G401.6 (cell line): ENCODE measurements around the gene ASAP3.

Source experiments
- FAIRE-seq: peaks from 2 replicates; lab custom pipeline; 2012; peaks lifted over from hg19 to GRCh38; lab: Jason Lieb, UNC

Gene ASAP3

DNA sequence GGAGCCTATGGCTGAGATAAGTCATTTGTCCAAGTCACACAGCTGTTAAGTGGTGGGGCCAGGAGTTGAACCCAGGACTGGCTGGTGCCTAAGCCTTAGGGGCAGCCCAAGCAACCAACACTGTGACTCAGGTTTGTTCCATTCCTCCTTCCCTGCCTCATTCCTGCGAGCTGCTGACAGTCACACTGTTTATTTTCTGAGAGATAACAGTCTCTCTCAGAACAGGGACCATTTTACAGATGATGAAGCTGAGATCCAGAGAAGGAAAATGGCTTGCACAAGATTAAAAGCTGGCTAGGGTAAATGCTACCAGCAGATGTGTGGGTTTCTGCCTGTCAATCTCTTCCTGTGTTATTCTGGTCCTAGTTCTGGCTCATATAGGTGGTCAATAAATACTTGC is 35.1 kb downstream of the ASAP3 start:
- FAIRE-seq = no peak

GRCh38 chr1:23446661-23447310 is 37.2 kb downstream of the ASAP3 start:
- no peak for FAIRE-seq

DNA sequence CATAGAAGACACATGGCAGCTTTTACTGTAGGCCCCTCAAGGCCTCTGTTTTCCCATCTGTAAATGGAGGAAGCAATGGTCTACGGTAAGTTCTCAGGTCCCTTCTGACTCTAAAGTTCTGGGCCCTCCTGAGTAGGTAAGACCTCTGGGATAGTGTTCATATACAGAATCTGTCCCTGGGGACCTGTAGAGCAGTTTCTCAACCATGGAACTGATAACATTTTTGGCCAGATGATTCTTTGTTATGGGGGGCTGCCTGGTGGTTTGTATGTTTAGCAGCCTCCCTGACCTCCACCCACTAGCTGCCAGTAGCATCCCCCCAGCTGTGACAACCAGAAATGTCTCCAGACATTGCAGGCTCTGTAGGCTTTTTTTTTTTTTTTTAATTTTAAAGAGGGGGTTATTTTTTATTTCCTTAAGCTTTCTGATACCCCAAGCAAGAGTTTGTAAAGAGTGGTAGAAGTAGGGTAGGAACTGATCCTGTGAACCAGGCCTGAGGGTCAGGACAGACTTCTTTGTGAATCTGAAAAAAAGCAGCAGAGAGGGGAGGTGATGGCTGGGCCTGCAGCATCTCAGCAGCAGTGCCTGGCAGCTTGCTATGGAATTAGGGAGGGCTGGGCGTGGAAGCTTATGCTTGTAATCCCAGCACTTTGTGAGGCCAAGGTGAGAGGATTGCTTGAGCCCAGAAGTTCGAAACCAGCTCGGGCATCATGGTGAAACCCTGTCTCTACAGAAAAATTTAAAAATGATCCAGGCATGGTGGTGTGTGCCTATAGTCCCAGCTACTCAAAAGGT is 39.2 kb downstream of the ASAP3 start:
- no peak for FAIRE-seq

- no peak for FAIRE-seq
Measured at GRCh38 chr1:23444104-23444533, 39.9 kb downstream of the ASAP3 start.

- FAIRE-seq = no peak
Measured at GRCh38 chr1:23442751-23443150, 41.2 kb downstream of the ASAP3 start.

- FAIRE-seq = no peak
Measured at GRCh38 chr1:23441446-23442148, 42.4 kb downstream of the ASAP3 start.

DNA sequence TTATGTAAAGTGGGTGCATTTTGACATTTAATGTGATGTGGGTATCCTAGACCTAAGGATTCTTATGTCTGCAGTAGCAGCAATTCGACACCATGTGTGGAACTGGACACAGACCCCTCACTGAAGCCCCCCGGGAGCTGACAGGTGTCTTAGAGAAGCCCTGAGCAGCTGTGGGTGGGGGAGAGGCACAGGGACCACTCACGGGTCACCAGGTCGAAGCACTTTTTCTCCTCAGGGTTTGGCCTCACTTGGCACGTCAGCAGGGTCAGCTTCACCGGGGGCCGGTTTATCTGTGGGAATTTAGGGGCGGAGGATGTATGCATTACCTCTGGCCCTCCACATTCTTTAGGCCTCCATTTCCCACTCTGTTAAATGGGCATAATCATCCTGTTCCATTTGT is 45.4 kb downstream of the ASAP3 start:
- FAIRE-seq = no peak

DNA sequence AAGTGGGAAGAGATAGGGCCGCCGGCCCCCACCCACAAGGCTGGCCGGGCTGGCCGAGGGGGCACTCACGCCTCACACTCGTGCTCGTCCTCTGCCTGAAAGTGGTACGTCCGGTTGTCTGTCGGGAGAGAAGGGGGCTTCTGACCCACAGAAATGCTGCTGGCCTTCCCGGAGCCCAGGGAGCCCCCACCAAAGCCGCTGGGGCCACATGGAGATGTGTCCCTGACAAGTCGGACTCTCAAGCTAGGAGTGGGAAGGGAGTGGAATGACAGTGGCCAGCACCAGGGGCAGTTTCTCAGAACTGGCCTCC is 46.7 kb downstream of the ASAP3 start:
- no peak for FAIRE-seq

GRCh38 chr1:23436520-23437354 is 47.2 kb downstream of the ASAP3 start:
- FAIRE-seq = no peak

DNA sequence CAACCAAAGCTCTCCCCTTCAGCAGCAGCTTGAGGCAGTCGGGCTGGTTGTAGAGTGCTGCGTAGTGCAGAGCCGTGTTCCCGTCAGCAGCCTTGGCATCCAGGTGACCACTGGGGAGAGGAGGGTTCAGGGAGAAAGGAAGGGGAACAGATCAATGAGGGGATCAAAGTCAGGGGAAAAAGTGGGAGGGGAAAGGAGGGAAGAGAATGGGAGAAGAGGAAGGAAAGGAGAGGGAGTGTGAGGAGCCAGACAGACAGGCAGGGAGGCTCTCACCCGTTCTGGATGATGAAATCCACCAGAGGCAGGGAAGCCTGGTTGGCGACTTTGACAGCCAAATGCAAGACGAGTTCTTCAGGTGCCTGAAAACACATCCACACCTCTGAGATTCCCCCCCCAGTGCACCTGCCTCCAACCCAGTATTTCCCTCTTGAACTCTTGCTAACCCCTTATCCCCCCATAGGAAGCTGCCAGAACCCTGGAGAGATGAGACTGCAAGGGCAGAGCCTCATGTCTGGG is 49.7 kb downstream of the ASAP3 start:
- FAIRE-seq = no peak

GRCh38 chr1:23433122-23433521 is 50.9 kb downstream of the ASAP3 start:
- no peak for FAIRE-seq

GRCh38 chr1:23431431-23431830 is 52.5 kb downstream of the ASAP3 start:
- FAIRE-seq = no peak

GRCh38 chr1:23430803-23431202 is 53.2 kb downstream of the ASAP3 start:
- no peak for FAIRE-seq

DNA sequence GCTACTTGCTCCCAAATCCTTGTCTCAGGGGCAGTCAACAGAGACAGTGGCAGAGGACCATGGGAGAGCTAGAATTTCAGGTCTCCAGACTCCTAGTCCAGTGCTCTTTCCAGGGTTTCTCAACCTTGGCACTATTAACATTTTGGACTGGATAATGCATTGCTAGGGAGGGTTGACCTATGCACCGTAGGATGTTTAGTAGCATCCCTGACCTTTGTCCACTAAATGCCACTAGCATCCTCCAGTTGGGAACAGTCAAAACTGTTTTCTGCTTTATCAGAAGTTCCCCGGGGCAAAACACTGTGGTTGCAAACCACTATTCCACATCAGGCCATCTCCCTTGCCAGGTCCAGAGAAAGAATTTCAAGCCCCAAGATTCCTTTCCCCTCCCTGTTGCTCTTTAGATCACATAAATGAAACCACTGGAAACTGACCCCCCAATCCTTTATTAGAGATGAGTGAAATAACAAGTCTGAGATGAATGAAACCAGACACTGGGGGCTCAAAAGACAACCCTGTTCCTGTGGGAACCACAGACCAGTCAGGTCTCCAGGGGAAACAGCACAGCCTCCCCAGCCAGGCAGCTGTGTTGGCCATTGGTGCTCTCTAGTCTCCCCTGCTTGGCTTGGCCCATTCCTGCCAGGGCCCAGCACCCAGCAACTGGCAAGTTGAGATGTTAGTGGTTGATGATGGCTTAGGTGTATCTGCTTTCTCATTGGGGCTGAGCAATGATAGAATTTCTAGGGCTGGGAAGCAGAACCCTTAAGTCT is 55.7 kb downstream of the ASAP3 start:
- FAIRE-seq = no peak

DNA sequence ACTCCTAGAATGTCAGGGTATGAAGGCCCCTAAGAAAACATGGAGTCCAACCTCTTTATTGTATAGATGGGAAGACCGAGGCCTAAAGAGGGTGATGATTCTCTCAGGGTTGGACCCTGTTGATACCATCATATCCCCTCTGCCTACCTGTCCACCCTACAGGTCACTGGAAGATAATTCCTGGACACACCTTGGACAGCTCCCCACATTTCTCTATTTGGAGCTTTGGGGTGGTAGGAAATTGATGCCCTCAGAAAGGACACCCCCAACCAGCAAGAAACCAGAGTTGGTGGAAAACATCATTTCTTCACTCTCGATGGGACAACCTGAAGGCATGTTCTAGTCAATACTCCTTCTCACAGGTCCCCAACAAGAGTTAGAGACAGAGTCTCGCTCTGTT is 56.4 kb downstream of the ASAP3 start:
- FAIRE-seq = no peak

DNA sequence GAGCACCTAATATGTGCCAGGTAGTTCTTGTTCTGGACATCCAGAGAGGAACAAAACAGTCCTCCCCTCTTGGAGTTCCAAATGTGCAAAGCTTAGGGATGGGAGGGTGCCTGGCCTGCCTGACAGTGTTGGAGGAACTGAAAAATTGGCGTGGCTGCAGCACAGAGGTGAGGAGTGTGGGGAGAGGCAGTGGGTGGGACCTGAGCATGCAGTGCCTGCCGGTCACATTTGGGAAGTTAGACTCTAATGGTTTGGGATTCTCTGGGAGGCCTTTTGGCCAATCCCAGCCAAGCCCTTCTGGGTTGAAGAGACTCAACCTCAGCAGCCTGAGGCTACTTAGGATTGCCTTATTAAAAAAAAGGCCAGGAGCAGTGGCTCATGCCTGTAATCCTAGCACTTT is 57.2 kb downstream of the ASAP3 start:
- no peak for FAIRE-seq

- no peak for FAIRE-seq
Measured at GRCh38 chr1:23425193-23425494, 58.8 kb downstream of the ASAP3 start.

DNA sequence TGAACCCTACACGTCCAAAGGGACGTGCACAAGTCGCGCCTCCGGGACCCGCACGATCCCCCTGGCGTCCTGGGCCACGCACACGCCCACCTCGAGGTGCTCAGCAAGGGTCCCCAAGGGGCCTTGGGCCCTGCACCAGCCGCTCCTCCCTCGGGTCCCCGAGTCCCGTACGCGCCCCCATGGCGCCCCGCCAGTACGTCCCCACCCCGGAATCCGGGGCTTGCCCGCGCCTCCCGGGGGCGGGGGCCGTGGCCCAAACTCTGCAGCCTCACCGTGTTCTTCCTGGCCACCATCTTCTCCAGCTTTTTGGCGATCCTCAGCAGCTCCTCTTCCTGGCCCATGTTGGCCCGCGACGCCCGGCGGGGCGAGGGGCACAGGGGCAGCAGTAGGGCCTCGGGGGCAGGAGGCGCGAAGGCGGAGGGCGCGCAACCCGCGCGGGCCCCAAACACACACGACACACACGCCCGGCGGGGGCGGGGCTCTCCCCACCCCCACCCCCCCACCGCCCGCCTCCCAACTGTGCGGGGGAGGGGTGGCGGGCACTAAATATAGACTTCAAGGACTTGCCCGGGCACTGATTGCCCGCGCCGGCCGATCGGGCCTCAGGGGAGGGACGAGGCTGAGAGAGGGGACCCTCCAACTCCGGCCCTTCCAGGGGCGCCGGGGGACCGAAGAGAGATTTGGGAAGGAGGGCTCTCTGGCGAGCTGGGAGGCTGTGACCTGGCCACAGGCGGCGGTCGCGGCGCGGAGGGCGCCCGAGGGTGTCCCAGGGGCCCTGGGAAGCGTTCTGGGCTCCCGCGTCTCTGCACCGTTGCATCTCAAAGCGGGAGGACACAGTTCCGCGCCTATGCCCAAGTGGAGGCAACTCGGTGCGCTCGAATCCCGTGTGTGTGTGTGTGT is 59.4 kb downstream of the ASAP3 start, which contains the start of gene TCEA3:
TSS of gene TCEA3 (minus strand) at position 456 of the 900 bp plus-strand sequence. CDS start at position 341, 115 bp downstream.
- FAIRE-seq = no peak

DNA sequence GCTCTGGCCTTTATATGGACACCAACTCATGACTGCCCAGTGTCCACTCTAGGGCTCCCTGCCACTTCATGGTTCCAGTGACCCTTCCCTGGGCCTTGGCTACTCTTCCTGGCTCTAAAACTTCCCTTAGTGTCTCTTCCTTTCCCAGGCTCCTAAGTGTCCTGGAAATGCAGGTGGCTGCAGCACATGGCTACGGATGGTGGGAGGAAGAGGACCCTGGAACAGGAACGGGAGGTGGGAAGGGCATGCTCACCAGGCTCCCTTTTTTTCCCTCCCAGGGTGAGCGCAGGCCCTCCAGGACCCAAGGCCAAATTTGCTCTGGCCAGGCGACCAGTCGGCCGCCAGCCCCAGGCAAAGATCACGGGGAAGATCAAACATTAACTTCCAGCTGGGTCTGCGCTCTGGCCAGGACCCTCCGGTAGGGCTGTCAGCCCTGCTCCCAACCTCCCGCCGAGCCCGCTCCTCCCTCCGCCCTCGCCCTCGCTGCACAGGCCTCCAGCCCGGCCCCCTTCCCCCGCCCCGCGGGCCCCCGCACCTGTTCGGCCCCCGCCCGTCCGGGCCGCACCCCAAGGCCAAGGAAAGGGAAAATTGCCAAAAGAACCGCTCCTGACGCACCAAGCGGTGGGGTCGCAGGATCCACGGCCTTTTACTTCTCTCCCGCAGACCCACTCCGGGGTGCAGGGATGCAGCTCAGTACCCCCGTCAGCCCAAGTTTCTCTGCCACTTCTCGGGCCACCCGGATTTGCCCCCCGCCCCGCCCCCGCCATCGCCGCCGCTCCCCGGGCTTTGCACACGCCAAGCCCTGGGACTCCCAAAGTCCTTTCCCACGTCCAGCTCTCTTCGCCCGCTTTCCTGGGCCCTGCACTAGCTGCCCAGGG is 60.3 kb downstream of the ASAP3 start:
- FAIRE-seq = no peak

DNA sequence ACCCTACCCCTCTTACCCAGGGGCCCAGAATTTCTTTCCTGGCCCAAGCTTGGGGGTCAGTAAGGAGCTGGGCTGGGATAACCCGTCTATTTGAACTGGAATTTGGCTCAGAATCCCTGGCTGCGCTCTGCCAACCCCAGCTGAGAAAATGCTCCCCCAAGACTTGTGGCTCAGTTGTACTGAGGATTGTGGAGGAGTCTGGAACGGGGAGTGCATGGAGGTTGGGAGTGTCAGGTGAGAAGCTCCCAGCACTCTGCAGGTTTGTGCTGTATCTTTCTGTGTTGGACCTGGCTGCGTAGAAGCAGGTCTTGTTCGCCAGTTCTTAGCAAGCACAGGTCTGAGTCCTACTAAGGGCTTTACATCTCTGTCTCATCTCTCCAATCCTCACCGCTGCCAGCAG is 61.0 kb downstream of the ASAP3 start:
- FAIRE-seq = no peak
